Uterus (tissue), 4 donors: ENCODE results near the gene SEC23A. TPM values are rescaled to one million over a fixed set of nuclear protein-coding genes. Genes with fewer than 3 reads are reported as not detected.

Experiments used
- DNase-seq, 2 donors: peaks; one replicate each; pipeline ENCODE4 v3.0.0-alpha.2; 2019 to 2020
- H3K27ac ChIP-seq, 2 donors: fragments of 200-600 bp; sonication (generic); 1 replicate in 1 of 2; 2 replicates in 1 of 2; pipeline ENCODE4 v1.5.1; 2016 to 2018
- H3K27me3 ChIP-seq, 2 donors: fragments of 200-600 bp; sonication (generic); one replicate each; pipeline ENCODE4 v1.5.1; 2018 to 2019; ENCODE audit warnings: control low read depth in 1 of 2
- H3K36me3 ChIP-seq, 2 donors: fragments of 200-600 bp; sonication (generic); one replicate each; pipeline ENCODE4 v1.5.1; 2019; ENCODE audit warnings: control low read depth in 1 of 2
- H3K4me1 ChIP-seq, 2 donors: fragments of 200-600 bp; sonication (generic); one replicate each; pipeline ENCODE4 v1.5.1; 2018 to 2019; ENCODE audit warnings: control low read depth in 1 of 2
- H3K4me3 ChIP-seq, 2 donors: fragments of 200-600 bp; sonication (generic); 1 replicate in 1 of 2; 2 replicates in 1 of 2; pipeline ENCODE4 v1.5.1; 2018 to 2019; ENCODE audit warnings: mild to moderate bottlenecking in 1 of 2
- H3K9me3 ChIP-seq, 2 donors: fragments of 200-600 bp; sonication (generic); one replicate each; pipeline ENCODE4 v1.5.1; 2019; ENCODE audit warnings: control low read depth in 1 of 2
- POLR2A ChIP-seq, 2 donors: fragments of 450-650 bp; IDR thresholded peaks; one replicate each; pipeline ENCODE4 v1.6.1; 2016; ENCODE audit warnings: antibody characterized with exemption in 2 of 2, mild to moderate bottlenecking in 1 of 2, moderate library complexity in 1 of 2
- intact Hi-C: fragments of 100-400 bp; cut with DNase I; formaldehyde crosslinking; loops from one replicate; pipeline ENCODE4 v1.15.1; 2023; ENCODE audit warnings: low total_unique reads
- small RNA-seq: library from RNA; depleted of rRNA; stranded (forward); fragments of <200 nt; gene quantifications from one replicate; pipeline ENCODE3, GENCODE V24; 2016
- total RNA-seq, 4 donors: library from RNA; depleted of rRNA in 3 of 4; stranded (reverse); fragments of >200 nt in 3 of 4; gene quantifications; one replicate each; pipeline versions ENCODE4 v1.1.0 to v1.2.4, GENCODE V29; 2014 to 2023
- TF ChIP-seq, protein P1 (sequence below), 4 experiments: fragments of 200-600 bp in 2 of 4; fragments of 450-650 bp in 2 of 4; sonication (generic) in 2 of 4; IDR thresholded peaks; one replicate each; pipeline ENCODE4 v1.5.1; 2016 to 2019; ENCODE audit warnings: antibody characterized with exemption in 4 of 4, mild to moderate bottlenecking in 2 of 4, moderate library complexity in 1 of 4
- donor health status: DM: yes; HTN: yes; CAD: no.

Gene SEC23A
- total RNA-seq, 4 donors from 2014 or later = 133 to 322 (median 231) TPM

DNA sequence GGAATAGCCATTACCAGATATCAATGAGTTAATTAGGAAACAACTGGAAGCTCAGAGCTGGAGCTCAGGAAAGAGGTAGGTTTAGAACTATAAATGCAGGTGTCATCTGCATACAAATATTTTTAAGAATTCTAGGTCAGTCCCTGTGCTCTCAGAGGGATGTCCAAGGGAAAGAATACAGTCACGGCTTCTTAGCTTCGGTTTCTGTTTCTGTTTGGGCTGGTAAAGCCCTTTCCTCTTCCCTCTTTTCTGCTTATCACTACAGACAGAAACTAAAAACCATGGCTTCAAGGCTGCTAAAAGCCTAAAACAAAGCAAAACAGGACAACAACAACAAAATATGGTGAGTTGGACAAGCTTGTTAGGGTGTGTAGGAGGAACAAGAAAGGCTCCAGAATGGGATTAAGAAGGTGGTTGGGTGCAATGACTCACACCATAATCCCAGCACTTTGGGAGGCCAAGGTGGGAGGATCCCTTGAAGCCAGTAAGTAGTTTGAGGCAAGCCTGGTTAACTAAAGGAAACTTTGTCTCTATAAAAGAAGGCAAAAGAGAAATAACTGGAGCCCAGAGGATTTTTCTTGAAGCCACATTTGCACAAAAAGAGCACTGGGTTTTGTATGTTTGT lies 113.0 kb downstream of the SEC23A start:
- H3K27me3 ChIP-seq = no peaks in the 10 kb centered on the region
- DNase-seq = no peak
- H3K27ac ChIP-seq = no peak overlapping the region
- H3K9me3 ChIP-seq = no peaks in the 10 kb centered on the region
- TF ChIP-seq POLR2A (IDR thresholded peaks at IDR 0.05) = no peak
- TF ChIP-seq, protein P1, sequence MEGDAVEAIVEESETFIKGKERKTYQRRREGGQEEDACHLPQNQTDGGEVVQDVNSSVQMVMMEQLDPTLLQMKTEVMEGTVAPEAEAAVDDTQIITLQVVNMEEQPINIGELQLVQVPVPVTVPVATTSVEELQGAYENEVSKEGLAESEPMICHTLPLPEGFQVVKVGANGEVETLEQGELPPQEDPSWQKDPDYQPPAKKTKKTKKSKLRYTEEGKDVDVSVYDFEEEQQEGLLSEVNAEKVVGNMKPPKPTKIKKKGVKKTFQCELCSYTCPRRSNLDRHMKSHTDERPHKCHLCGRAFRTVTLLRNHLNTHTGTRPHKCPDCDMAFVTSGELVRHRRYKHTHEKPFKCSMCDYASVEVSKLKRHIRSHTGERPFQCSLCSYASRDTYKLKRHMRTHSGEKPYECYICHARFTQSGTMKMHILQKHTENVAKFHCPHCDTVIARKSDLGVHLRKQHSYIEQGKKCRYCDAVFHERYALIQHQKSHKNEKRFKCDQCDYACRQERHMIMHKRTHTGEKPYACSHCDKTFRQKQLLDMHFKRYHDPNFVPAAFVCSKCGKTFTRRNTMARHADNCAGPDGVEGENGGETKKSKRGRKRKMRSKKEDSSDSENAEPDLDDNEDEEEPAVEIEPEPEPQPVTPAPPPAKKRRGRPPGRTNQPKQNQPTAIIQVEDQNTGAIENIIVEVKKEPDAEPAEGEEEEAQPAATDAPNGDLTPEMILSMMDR (IDR thresholded peaks at IDR 0.05) = no peak
- intact Hi-C loops = no loop called here
- peak overlapping the region in 1 of 2 donors; percentile 6 for H3K4me3 ChIP-seq
- H3K4me1 ChIP-seq = no peaks in the 10 kb centered on the region
- no peaks in the 10 kb centered on the region for H3K36me3 ChIP-seq

DNA sequence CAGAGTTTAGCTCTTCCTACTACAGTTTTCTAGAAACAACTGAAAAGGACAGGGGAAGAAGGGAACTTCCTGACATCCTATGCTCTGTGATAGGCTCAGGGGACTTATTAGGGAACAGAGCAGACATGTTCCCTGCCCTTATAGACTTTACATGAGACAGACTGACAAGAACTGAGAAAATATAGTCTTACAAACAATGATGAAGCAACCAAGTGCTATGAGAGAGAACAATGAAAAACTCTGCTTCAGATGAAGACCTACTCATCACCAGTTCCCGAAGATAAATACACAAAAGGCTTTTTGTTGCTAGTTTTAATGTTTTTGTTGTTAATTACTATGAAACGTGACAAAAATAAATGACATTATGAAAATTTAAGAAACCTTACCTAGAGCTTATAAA lies 115.3 kb downstream of the SEC23A start:
- Histone ChIP-seq H3K36me3 (no peaks in the 10 kb centered on the region), H3K9me3 (no peaks in the 10 kb centered on the region), H3K27me3 (no peaks in the 10 kb centered on the region), H3K4me3 (no peak overlapping the region), H3K27ac (no peak overlapping the region), H3K4me1 (no peaks in the 10 kb centered on the region)
- no peak for DNase-seq
- intact Hi-C loops = no loop called here
- TF ChIP-seq, protein P1 (IDR thresholded peaks at IDR 0.05) = no peak
- TF ChIP-seq POLR2A (IDR thresholded peaks at IDR 0.05) = no peak

DNA sequence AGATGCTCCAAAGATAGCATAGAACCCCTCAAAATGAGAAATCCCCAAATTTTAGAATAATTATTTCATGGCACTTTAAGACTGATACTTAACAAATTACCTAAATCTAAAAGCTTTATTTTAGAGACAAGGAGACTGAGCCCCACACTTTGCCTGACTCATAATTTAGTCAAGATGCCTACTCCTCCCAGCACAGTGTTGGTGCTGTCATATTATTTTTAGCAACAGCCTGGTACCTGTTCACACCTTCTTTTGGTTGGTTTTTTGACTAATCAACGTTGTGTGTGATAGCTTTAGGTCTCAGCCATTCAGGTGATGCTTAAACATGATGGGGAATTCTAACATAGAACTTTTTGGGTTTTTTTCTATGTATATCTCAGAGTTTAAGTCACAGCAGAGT lies 120.2 kb downstream of the SEC23A start:
- intact Hi-C loops = no loop called here
- DNase-seq = no peak
- Histone ChIP-seq H3K27ac (no peak overlapping the region), H3K9me3 (no peaks in the 10 kb centered on the region), H3K4me3 (no peak overlapping the region), H3K4me1 (no peaks in the 10 kb centered on the region), H3K36me3 (no peaks in the 10 kb centered on the region), H3K27me3 (no peaks in the 10 kb centered on the region)
- TF ChIP-seq, protein P1 (IDR thresholded peaks at IDR 0.05) = no peak
- no peak for TF ChIP-seq POLR2A (IDR thresholded peaks at IDR 0.05)

DNA sequence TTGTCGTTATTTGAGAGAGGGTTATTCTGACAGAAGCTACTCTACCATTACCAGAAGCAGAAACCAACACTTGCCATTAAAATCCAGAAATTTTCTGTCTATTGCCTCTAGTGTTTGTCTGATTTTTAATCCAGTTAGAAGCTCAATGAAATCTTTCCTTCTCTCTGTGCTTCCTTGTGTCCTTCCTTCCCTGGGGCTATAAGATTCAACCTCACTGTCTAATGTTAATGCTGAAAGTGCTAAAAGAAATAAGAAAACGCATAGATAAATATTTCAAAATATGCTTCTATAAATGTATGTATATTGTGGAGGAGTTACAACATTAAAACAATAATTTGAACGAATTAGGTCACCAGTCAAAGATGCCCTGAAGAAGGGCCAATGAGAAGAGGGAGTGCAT lies 120.8 kb downstream of the SEC23A start:
- no peak overlapping the region for H3K4me3 ChIP-seq
- TF ChIP-seq, protein P1 (IDR thresholded peaks at IDR 0.05) = no peak
- no peak for TF ChIP-seq POLR2A (IDR thresholded peaks at IDR 0.05)
- no peak overlapping the region for H3K27ac ChIP-seq
- DNase-seq = no peak
- H3K36me3 ChIP-seq = no peaks in the 10 kb centered on the region
- no peaks in the 10 kb centered on the region for H3K4me1 ChIP-seq
- H3K27me3 ChIP-seq = no peaks in the 10 kb centered on the region
- no peaks in the 10 kb centered on the region for H3K9me3 ChIP-seq
- intact Hi-C loops = no loop called here

Small RNA genes within 50 kb of the gene (small RNA-seq; reads per million reads assigned to genes)
- gene AL109628.1 = not detected
- gene RF00019 = not detected

Other genes with a start within 250 kb of the SEC23A start
- 10 to 100 TPM; 11.3 to 53.2 (median 28.2) TPM for gene GEMIN2, start 11.1 kb upstream of the SEC23A start, total RNA-seq
- 10 to 100 TPM; 25.3 to 59.0 (median 27.9) TPM for gene TRAPPC6B, start 67.1 kb upstream of the SEC23A start, total RNA-seq
- 10 to 100 TPM; 17.9 to 79.0 (median 39.2) TPM for gene PNN, start 72.0 kb upstream of the SEC23A start, total RNA-seq
- 10 to 100 TPM; 15.3 to 38.2 (median 23.9) TPM for gene MIA2, start 130.7 kb upstream of the SEC23A start, total RNA-seq